Esophagus muscularis mucosa (tissue), 4 donors: ENCODE data around the gene CLIC5.

ENCODE experiments used
- EP300 ChIP-seq: sonication (generic); formaldehyde crosslinking; IDR thresholded peaks from one replicate; pipeline ENCODE4 v1.6.1; 2017; ENCODE audit warnings: antibody characterized with exemption
- POLR2A ChIP-seq: fragments of 450-650 bp; IDR thresholded peaks from one replicate; pipeline ENCODE4 v1.6.1; 2017; ENCODE audit warnings: antibody characterized with exemption, moderate library complexity, mild to moderate bottlenecking, low read depth
- POLR2AphosphoS5 ChIP-seq, 2 donors: sonication (generic); formaldehyde crosslinking; IDR thresholded peaks; one replicate each; pipeline ENCODE4 v1.6.1; 2017; ENCODE audit warnings: antibody characterized with exemption in 2 of 2
- TF ChIP-seq, protein P1 (sequence below), 3 experiments: fragments of 200-600 bp in 2 of 3; fragments of 450-650 bp in 1 of 3; sonication (generic) in 2 of 3; IDR thresholded peaks; one replicate each; pipeline ENCODE4 v1.5.1; 2017 to 2019; ENCODE audit warnings: antibody characterized with exemption in 3 of 3, mild to moderate bottlenecking in 2 of 3, moderate library complexity in 1 of 3

DNA sequence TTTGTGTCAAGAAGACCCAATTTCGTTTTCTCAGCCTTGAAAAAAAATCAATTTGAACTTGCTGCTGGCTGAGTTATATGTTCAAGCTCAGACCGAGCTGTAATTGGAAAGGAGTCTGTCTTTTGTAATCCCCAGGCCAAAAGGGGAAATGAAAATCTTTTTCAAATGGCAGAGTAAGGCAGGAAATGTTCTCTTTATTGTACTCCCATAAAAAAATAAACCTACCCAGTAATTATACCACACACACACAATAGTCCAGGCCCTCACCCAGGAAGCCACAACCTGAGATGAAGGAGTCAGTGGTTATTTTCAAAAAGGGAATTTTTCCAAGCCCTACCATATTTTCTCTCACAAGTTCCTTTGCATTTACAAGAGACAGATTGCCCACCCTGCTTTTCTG lies 45.3 kb downstream of the CLIC5 start:
- TF ChIP-seq, protein P1, sequence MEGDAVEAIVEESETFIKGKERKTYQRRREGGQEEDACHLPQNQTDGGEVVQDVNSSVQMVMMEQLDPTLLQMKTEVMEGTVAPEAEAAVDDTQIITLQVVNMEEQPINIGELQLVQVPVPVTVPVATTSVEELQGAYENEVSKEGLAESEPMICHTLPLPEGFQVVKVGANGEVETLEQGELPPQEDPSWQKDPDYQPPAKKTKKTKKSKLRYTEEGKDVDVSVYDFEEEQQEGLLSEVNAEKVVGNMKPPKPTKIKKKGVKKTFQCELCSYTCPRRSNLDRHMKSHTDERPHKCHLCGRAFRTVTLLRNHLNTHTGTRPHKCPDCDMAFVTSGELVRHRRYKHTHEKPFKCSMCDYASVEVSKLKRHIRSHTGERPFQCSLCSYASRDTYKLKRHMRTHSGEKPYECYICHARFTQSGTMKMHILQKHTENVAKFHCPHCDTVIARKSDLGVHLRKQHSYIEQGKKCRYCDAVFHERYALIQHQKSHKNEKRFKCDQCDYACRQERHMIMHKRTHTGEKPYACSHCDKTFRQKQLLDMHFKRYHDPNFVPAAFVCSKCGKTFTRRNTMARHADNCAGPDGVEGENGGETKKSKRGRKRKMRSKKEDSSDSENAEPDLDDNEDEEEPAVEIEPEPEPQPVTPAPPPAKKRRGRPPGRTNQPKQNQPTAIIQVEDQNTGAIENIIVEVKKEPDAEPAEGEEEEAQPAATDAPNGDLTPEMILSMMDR (IDR thresholded peaks at IDR 0.05): no peak
- TF ChIP-seq POLR2A: no peak
- no peak for TF ChIP-seq POLR2AphosphoS5 (IDR thresholded peaks at IDR 0.05)
- no peak for TF ChIP-seq EP300
